ENCODE measurements around the gene ERP44.

Gene ERP44

DNA sequence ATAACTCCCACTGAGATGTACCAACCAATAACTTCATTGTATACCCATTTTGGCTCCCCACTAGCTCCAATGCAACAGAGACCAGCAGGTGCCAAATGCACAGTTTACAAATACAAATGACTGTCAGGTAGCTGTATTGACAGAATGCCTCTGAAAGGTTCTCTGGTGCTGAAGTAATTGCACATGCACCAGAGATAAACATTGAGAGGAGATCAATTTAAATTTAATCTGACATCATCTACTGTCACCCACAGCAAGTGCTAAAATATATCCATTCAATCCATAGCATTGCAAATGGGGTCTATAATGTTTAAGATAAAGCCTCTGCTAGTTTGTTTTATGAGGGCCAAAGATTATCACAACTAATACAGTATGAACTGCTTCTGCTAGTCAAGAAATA, 112.2 kb downstream of the ERP44 start:
- H3K27me3 ChIP-seq (ENCODE audit: insufficient read depth, insufficient read length): no peaks in the 10 kb centered on the region
- no peak for DNase-seq (ENCODE audit: low read depth, low spot score)
- no peak overlapping the region for H3K4me3 ChIP-seq (ENCODE audit: insufficient read length, low read depth)
- no peaks in the 10 kb centered on the region for H3K4me1 ChIP-seq (ENCODE audit: insufficient read depth, insufficient read length)
- no peaks in the 10 kb centered on the region for H3K36me3 ChIP-seq (ENCODE audit: insufficient read depth, insufficient read length, low read length)
- no peak overlapping the region for H3K9ac ChIP-seq (ENCODE audit: insufficient read length, low read depth)
- no peak for TF ChIP-seq SUZ12 (IDR thresholded peaks at IDR 0.05; ENCODE audit: extremely low read depth, insufficient read depth, insufficient read length)
- H3K9me3 ChIP-seq (ENCODE audit: insufficient read depth, low read length): peaks cover 22% of the 10 kb centered on the region; the same call in 1 of the 2 replicates

DNA sequence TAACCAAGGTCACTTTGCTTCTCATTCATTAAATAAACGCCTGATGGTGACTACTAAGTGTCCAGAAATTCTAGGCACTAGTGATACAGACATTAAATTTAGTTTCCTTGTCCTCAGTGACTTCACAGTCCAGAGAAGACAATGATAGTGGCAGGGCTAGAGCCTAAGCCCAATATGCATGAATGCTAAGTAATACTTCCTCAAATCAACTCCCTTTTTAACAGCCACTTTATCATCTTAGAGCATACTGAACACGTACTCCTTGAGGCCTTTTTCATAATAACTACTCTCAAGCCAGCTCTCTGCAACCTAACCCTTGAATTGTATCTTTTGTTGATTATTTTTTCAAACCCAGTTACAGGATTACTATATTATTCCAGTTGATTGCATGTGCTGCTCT, 118.2 kb downstream of the ERP44 start:
- no peaks in the 10 kb centered on the region for H3K9me3 ChIP-seq (ENCODE audit: insufficient read depth, low read length)
- no peak for TF ChIP-seq YY1 (IDR thresholded peaks at IDR 0.05; ENCODE audit: insufficient read depth, insufficient read length)
- no peak for TF ChIP-seq SUZ12 (IDR thresholded peaks at IDR 0.05; ENCODE audit: extremely low read depth, insufficient read depth, insufficient read length)
- TF ChIP-seq ZNF274 (IDR thresholded peaks at IDR 0.05; ENCODE audit: low read depth, low read length): no peak
- H3K4me1 ChIP-seq (ENCODE audit: insufficient read depth, insufficient read length): no peaks in the 10 kb centered on the region
- no peak overlapping the region for H3K9ac ChIP-seq (ENCODE audit: insufficient read length, low read depth)
- H3K4me3 ChIP-seq (ENCODE audit: insufficient read length, low read depth): no peak overlapping the region
- no peak for DNase-seq (ENCODE audit: low read depth, low spot score)
- no peaks in the 10 kb centered on the region for H3K36me3 ChIP-seq (ENCODE audit: insufficient read depth, insufficient read length, low read length)
- H3K27me3 ChIP-seq (ENCODE audit: insufficient read depth, insufficient read length): no peaks in the 10 kb centered on the region

DNA sequence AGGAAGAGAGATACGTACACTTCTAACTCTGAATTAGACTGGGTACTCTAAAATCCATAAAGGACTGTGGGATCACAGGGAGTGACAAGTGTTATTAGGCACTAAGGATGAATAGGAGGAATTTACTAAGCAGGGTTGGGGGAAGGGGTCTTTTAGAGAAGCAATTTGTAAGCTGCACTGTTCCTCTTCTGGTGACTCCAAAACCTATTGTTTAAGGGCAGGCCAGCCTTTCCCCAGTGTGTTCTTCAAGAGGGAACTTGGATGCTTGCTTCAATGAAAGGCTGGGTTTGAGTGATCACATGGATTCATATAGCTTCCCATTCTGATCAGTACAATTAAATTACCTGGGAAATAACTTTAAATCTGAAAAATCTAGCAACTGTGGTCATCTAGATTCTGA, 120.6 kb downstream of the ERP44 start:
- Histone ChIP-seq H3K9ac (ENCODE audit: insufficient read length, low read depth) (no peak overlapping the region), H3K36me3 (ENCODE audit: insufficient read depth, insufficient read length, low read length) (no peaks in the 10 kb centered on the region), H3K9me3 (ENCODE audit: insufficient read depth, low read length) (no peaks in the 10 kb centered on the region), H3K4me3 (ENCODE audit: insufficient read length, low read depth) (no peak overlapping the region), H3K4me1 (ENCODE audit: insufficient read depth, insufficient read length) (no peaks in the 10 kb centered on the region), H3K27me3 (ENCODE audit: insufficient read depth, insufficient read length) (no peaks in the 10 kb centered on the region)
- no peak for DNase-seq (ENCODE audit: low read depth, low spot score)
- TF ChIP-seq SUZ12 (IDR thresholded peaks at IDR 0.05; ENCODE audit: extremely low read depth, insufficient read depth, insufficient read length) (no peak), YY1 (IDR thresholded peaks at IDR 0.05; ENCODE audit: insufficient read depth, insufficient read length) (no peak), ZNF274 (IDR thresholded peaks at IDR 0.05; ENCODE audit: low read depth, low read length) (no peak)

DNA sequence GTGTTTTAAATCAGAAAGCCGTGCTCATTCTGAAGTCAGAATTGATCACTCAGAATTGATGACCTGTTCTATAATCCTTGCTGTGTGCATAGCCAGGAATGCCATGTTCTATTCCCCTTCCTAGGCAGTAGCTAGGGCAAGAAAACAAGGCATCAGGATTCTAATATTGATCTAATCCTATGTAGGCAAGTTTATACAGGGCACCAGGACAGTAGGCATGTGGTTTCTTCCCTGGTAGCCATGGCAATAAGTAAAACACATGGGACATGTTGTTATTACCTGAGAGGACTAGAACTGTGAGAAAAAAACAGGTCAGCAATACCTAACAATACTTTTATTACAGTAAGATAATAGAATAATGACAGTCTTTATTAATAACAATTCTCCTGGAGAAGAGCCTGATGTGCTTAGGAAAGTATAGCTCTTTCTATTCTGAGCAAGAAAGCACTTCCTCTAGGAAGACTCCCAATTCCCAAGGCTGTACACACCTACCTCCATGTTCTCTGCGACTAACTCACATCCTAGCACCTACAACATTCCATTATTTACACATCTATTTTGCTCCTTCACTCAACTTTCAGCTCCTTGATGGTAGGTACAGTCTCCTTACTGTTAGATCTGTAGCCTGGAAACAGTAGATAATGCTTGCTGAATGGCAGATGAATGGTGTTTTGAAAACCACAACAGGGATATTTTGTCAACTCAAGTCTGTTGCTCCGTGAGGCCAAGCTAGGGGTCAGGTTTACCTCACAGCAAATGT, 121.6 kb downstream of the ERP44 start:
- H3K4me1 ChIP-seq (ENCODE audit: insufficient read depth, insufficient read length): no peaks in the 10 kb centered on the region
- H3K27me3 ChIP-seq (ENCODE audit: insufficient read depth, insufficient read length): no peaks in the 10 kb centered on the region
- H3K4me3 ChIP-seq (ENCODE audit: insufficient read length, low read depth): no peak overlapping the region
- H3K9me3 ChIP-seq (ENCODE audit: insufficient read depth, low read length): no peaks in the 10 kb centered on the region
- H3K9ac ChIP-seq (ENCODE audit: insufficient read length, low read depth): no peak overlapping the region
- no peaks in the 10 kb centered on the region for H3K36me3 ChIP-seq (ENCODE audit: insufficient read depth, insufficient read length, low read length)
- no peak for DNase-seq (ENCODE audit: low read depth, low spot score)
- no peak for TF ChIP-seq SUZ12 (IDR thresholded peaks at IDR 0.05; ENCODE audit: extremely low read depth, insufficient read depth, insufficient read length)
- TF ChIP-seq ZNF274 (IDR thresholded peaks at IDR 0.05; ENCODE audit: low read depth, low read length): no peak
- TF ChIP-seq YY1 (IDR thresholded peaks at IDR 0.05; ENCODE audit: insufficient read depth, insufficient read length): no peak

DNA sequence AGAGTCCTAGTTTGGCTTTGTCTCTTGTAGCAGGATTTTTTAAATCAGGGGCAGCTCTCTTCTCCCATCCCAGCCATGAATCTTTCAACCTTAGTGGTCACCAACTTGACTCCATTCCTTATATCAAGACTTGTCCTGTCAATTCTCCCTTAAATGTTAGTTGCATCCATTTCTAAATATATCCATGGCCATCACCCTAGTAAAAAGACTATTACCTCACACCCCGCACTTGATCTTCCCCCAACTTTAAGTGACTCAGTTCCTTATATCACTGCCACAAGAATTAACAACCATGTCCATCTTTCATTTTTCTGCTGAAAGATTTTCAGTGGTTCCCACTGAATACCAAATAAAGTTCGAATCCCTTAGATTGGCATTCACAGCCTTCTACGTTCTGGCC, 125.3 kb downstream of the ERP44 start:
- peaks cover 8% of the 10 kb centered on the region for H3K36me3 ChIP-seq (ENCODE audit: insufficient read depth, insufficient read length, low read length)
- H3K9me3 ChIP-seq (ENCODE audit: insufficient read depth, low read length): no peaks in the 10 kb centered on the region
- TF ChIP-seq YY1 (IDR thresholded peaks at IDR 0.05; ENCODE audit: insufficient read depth, insufficient read length): no peak
- TF ChIP-seq SUZ12 (IDR thresholded peaks at IDR 0.05; ENCODE audit: extremely low read depth, insufficient read depth, insufficient read length): no peak
- TF ChIP-seq ZNF274 (IDR thresholded peaks at IDR 0.05; ENCODE audit: low read depth, low read length): no peak
- no peak for DNase-seq (ENCODE audit: low read depth, low spot score)
- no peaks in the 10 kb centered on the region for H3K27me3 ChIP-seq (ENCODE audit: insufficient read depth, insufficient read length)
- no peaks in the 10 kb centered on the region for H3K4me1 ChIP-seq (ENCODE audit: insufficient read depth, insufficient read length)
- H3K9ac ChIP-seq (ENCODE audit: insufficient read length, low read depth): no peak overlapping the region
- H3K4me3 ChIP-seq (ENCODE audit: insufficient read length, low read depth): no peak overlapping the region

DNA sequence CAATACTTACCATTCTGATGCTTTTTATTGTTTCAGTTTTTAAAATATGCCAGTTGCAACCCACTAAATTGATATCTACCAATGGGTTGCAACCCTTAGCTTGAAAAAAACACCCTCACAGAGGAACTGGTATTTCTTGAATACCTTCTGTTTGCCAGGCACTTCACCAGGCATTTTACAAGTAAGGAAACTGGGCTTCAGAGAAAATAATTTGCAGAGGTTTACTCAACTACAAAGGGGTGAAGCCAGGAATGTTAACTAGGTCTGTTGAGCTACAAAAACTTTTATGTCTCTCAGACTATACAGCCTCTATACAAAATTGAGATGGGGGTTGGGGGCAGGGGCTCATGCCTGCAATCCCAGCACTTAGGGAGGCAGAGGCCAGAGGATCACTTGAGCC, 127.4 kb downstream of the ERP44 start:
- DNase-seq (ENCODE audit: low read depth, low spot score): no peak
- H3K4me3 ChIP-seq (ENCODE audit: insufficient read length, low read depth): no peak overlapping the region
- no peak overlapping the region for H3K9ac ChIP-seq (ENCODE audit: insufficient read length, low read depth)

DNA sequence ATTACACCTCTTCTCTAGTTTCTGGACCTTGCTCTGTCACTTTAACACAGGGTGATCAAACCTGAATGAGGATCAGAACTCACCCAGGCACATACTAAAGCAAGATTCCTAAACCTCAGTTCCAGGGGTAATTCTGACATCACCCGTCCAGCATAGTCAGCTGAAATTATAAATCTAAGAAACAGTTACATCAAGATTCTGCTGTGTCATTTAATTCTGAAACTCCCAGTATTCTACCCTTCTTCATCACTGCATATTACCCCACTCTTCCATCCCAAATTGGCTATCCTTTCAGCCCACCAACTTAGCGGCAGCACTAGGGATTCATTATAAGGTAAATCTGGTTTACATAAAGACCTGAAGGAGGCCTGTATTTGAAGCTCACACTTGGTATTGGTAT, 128.3 kb downstream of the ERP44 start:
- H3K4me1 ChIP-seq (ENCODE audit: insufficient read depth, insufficient read length): no peaks in the 10 kb centered on the region
- no peak for DNase-seq (ENCODE audit: low read depth, low spot score)
- no peak overlapping the region for H3K9ac ChIP-seq (ENCODE audit: insufficient read length, low read depth)
- H3K9me3 ChIP-seq (ENCODE audit: insufficient read depth, low read length): no peaks in the 10 kb centered on the region
- no peak overlapping the region for H3K4me3 ChIP-seq (ENCODE audit: insufficient read length, low read depth)
- H3K27me3 ChIP-seq (ENCODE audit: insufficient read depth, insufficient read length): no peaks in the 10 kb centered on the region
- no peak for TF ChIP-seq YY1 (IDR thresholded peaks at IDR 0.05; ENCODE audit: insufficient read depth, insufficient read length)
- no peak for TF ChIP-seq ZNF274 (IDR thresholded peaks at IDR 0.05; ENCODE audit: low read depth, low read length)
- no peak for TF ChIP-seq SUZ12 (IDR thresholded peaks at IDR 0.05; ENCODE audit: extremely low read depth, insufficient read depth, insufficient read length)
- H3K36me3 ChIP-seq (ENCODE audit: insufficient read depth, insufficient read length, low read length): peaks cover 8% of the 10 kb centered on the region

More for the DNA sequence above, 127.4 kb downstream of the ERP44 start:
- Histone ChIP-seq H3K27me3 (ENCODE audit: insufficient read depth, insufficient read length) (no peaks in the 10 kb centered on the region), H3K36me3 (ENCODE audit: insufficient read depth, insufficient read length, low read length) (peaks cover 8% of the 10 kb centered on the region), H3K4me1 (ENCODE audit: insufficient read depth, insufficient read length) (no peaks in the 10 kb centered on the region), H3K9me3 (ENCODE audit: insufficient read depth, low read length) (no peaks in the 10 kb centered on the region)
- TF ChIP-seq ZNF274 (IDR thresholded peaks at IDR 0.05; ENCODE audit: low read depth, low read length): no peak
- no peak for TF ChIP-seq SUZ12 (IDR thresholded peaks at IDR 0.05; ENCODE audit: extremely low read depth, insufficient read depth, insufficient read length)
- TF ChIP-seq YY1 (IDR thresholded peaks at IDR 0.05; ENCODE audit: insufficient read depth, insufficient read length): no peak

Data from NT2/D1 (cell line).